HEK293 (cell line): ENCODE data around the gene PCYT1A.

Experiments used
- CTCF ChIA-PET: fragments of 350-600 bp; formaldehyde crosslinking; extraction: SDS; loops from one replicate; lab custom pipeline; 2021; ENCODE audit warnings: antibody characterized with exemption; lab: Yijun Ruan, JAX
- POLR2A ChIA-PET: fragments of 300-600 bp; formaldehyde crosslinking; extraction: SDS; loops from one replicate; lab custom pipeline; 2020; ENCODE audit warnings: antibody characterized with exemption, inconsistent platforms; lab: Yijun Ruan, JAX
- H3K27ac ChIP-seq: fragments of 200-500 bp; sonication (Bioruptor generic); 2 replicates; pipeline ENCODE4 v1.5.1; 2014; ENCODE audit warnings: low read depth, low read length, control low read depth, inconsistent platforms; ENCODE audit errors: extremely low read depth
- H3K36me3 ChIP-seq, 2 experiments: fragments of 200-500 bp in 1 of 2; sonication (Bioruptor generic) in 1 of 2; 1 replicate in 1 of 2; 2 replicates in 1 of 2; pipeline ENCODE4 v1.5.1; 2014 to 2017; ENCODE audit warnings: inconsistent platforms in 2 of 2, low read length in 2 of 2; ENCODE audit not compliant: control insufficient read depth in 2 of 2, insufficient read depth in 1 of 2
- H3K4me1 ChIP-seq: fragments of 200-500 bp; sonication (Bioruptor generic); 2 replicates; pipeline ENCODE4 v1.5.1; 2014; ENCODE audit warnings: mild to moderate bottlenecking, low read length, inconsistent platforms; ENCODE audit not compliant: control insufficient read depth, insufficient read depth
- H3K4me3 ChIP-seq: 2 replicates; pipeline ENCODE4 v1.5.1; 2011; ENCODE audit warnings: low read depth, mild to moderate bottlenecking, control low read depth, low read length, moderate library complexity
- H3K9me3 ChIP-seq: fragments of 200-500 bp; sonication (Bioruptor generic); 2 replicates; pipeline ENCODE4 v1.5.1; 2014; ENCODE audit warnings: low read depth, low read length, inconsistent platforms; ENCODE audit not compliant: control insufficient read depth, insufficient read depth
- CTCF ChIP-seq: fragments of 450-650 bp; formaldehyde crosslinking; IDR thresholded peaks from 2 replicates; pipeline ENCODE4 v1.5.1; 2016; ENCODE audit warnings: missing biosample characterization, missing genetic modification characterization
- GLIS1 ChIP-seq: fragments of 450-650 bp; formaldehyde crosslinking; IDR thresholded peaks from 2 replicates; pipeline ENCODE4 v1.5.1; 2016; ENCODE audit warnings: missing biosample characterization, missing genetic modification characterization
- GLIS2 ChIP-seq: fragments of 450-650 bp; formaldehyde crosslinking; IDR thresholded peaks from 2 replicates; pipeline ENCODE4 v1.5.1; 2016; ENCODE audit warnings: missing biosample characterization, missing genetic modification characterization
- INSM2 ChIP-seq: fragments of 450-650 bp; formaldehyde crosslinking; IDR thresholded peaks from 2 replicates; pipeline ENCODE4 v1.5.1; 2016; ENCODE audit warnings: missing biosample characterization, missing genetic modification characterization
- KLF17 ChIP-seq: fragments of 450-650 bp; formaldehyde crosslinking; IDR thresholded peaks from 2 replicates; pipeline ENCODE4 v1.5.1; 2016; ENCODE audit warnings: missing biosample characterization, missing genetic modification characterization
- MZF1 ChIP-seq: fragments of 450-650 bp; formaldehyde crosslinking; IDR thresholded peaks from 2 replicates; pipeline ENCODE4 v1.5.1; 2017; ENCODE audit warnings: missing biosample characterization, missing genetic modification characterization, borderline replicate concordance
- REST ChIP-seq: fragments of 450-650 bp; formaldehyde crosslinking; IDR thresholded peaks from 2 replicates; pipeline ENCODE4 v1.5.1; 2016; ENCODE audit warnings: missing biosample characterization, missing genetic modification characterization
- ZBTB17 ChIP-seq: fragments of 450-650 bp; formaldehyde crosslinking; IDR thresholded peaks from 2 replicates; pipeline ENCODE4 v1.5.1; 2016; ENCODE audit warnings: missing biosample characterization, missing genetic modification characterization
- ZBTB7A ChIP-seq: fragments of 450-650 bp; formaldehyde crosslinking; IDR thresholded peaks from 2 replicates; pipeline ENCODE4 v1.5.1; 2016; ENCODE audit warnings: low read depth, missing biosample characterization, missing genetic modification characterization
- ZFP3 ChIP-seq: fragments of 450-650 bp; formaldehyde crosslinking; IDR thresholded peaks from 2 replicates; pipeline ENCODE4 v1.5.1; 2016; ENCODE audit warnings: low read depth, missing biosample characterization, missing genetic modification characterization
- ZNF18 ChIP-seq: fragments of 450-650 bp; formaldehyde crosslinking; IDR thresholded peaks from 2 replicates; pipeline ENCODE4 v1.5.1; 2016; ENCODE audit warnings: missing biosample characterization, missing genetic modification characterization
- ZNF2 ChIP-seq: fragments of 450-650 bp; formaldehyde crosslinking; IDR thresholded peaks from 2 replicates; pipeline ENCODE4 v1.5.1; 2016; ENCODE audit warnings: missing biosample characterization, missing genetic modification characterization
- ZNF221 ChIP-seq: fragments of 450-650 bp; formaldehyde crosslinking; IDR thresholded peaks from 2 replicates; pipeline ENCODE4 v1.5.1; 2017; ENCODE audit warnings: missing biosample characterization, missing genetic modification characterization, borderline replicate concordance
- ZNF341 ChIP-seq: fragments of 450-650 bp; formaldehyde crosslinking; IDR thresholded peaks from 2 replicates; pipeline ENCODE4; 2016; ENCODE audit warnings: low read depth, missing biosample characterization, missing genetic modification characterization
- ZNF423 ChIP-seq: fragments of 450-650 bp; formaldehyde crosslinking; IDR thresholded peaks from 2 replicates; pipeline ENCODE4 v1.5.1; 2016; ENCODE audit warnings: missing biosample characterization, missing genetic modification characterization
- ZNF433 ChIP-seq: fragments of 450-650 bp; formaldehyde crosslinking; IDR thresholded peaks from 2 replicates; pipeline ENCODE4 v1.5.1; 2016; ENCODE audit warnings: missing biosample characterization, missing genetic modification characterization, low read depth
- ZNF529 ChIP-seq: fragments of 450-650 bp; formaldehyde crosslinking; IDR thresholded peaks from 2 replicates; pipeline ENCODE4 v1.5.1; 2017; ENCODE audit warnings: missing genetic modification characterization, missing biosample characterization; ENCODE audit not compliant: insufficient replicate concordance
- ZNF555 ChIP-seq: fragments of 450-650 bp; formaldehyde crosslinking; conservative IDR thresholded peaks from 2 replicates; pipeline ENCODE4 v1.5.1; 2017; ENCODE audit warnings: missing biosample characterization, mild to moderate bottlenecking, missing genetic modification characterization, inconsistent platforms
- ZNF561 ChIP-seq: fragments of 450-650 bp; IDR thresholded peaks from 2 replicates; pipeline ENCODE4 v1.5.1; 2018; ENCODE audit warnings: missing biosample characterization, missing genetic modification characterization, borderline replicate concordance
- ZNF621 ChIP-seq: fragments of 450-650 bp; formaldehyde crosslinking; IDR thresholded peaks from 2 replicates; pipeline ENCODE4 v1.5.1; 2017; ENCODE audit warnings: missing biosample characterization, missing genetic modification characterization
- ZNF626 ChIP-seq: fragments of 450-650 bp; sonication (Bioruptor Pico); formaldehyde crosslinking; IDR thresholded peaks from 2 replicates; pipeline ENCODE4 v1.5.1; 2018; ENCODE audit warnings: missing biosample characterization, missing genetic modification characterization, inconsistent platforms
- ZNF670 ChIP-seq: fragments of 450-650 bp; formaldehyde crosslinking; IDR thresholded peaks from 2 replicates; pipeline ENCODE4 v1.5.1; 2016; ENCODE audit warnings: missing biosample characterization, missing genetic modification characterization, low read depth

PCYT1A gene

GRCh38 chr3:196216089-196216564 is 71.4 kb downstream of the PCYT1A start, which contains the start of gene SLC51A:
Gene SLC51A (plus strand): TSS chr3:196216534. CDS start chr3:196216713, 179 bp downstream.
- no peak for TF ChIP-seq KLF17 (tag by site-specific recombination)
- no peak for TF ChIP-seq ZFP3 (tag by site-specific recombination)
- TF ChIP-seq ZNF670 (tag by site-specific recombination): no peak
- TF ChIP-seq INSM2 (tag by site-specific recombination): no peak
- TF ChIP-seq ZNF529 (tag by site-specific recombination): no peak
- no peak for TF ChIP-seq ZNF621
- ChIA-PET CTCF (no interaction called here), POLR2A (no interaction called here)
- H3K27ac ChIP-seq: no peak within 1 kb of the TSS
- no peak within 1 kb of the TSS for H3K4me3 ChIP-seq
- no peaks in the 10 kb centered on the region for H3K4me1 ChIP-seq
- H3K9me3 ChIP-seq: no peaks in the 10 kb centered on the region
- H3K36me3 ChIP-seq: no peaks in the 10 kb centered on the region

- Histone ChIP-seq H3K4me3 (no peak overlapping the region), H3K27ac (no peak overlapping the region)
- CTCF ChIA-PET: interaction anchor here (1.0 kb wide), 1 partner anchor 305 kb away, joined by 4 read pairs; no protein-coding TSS in a partner anchor
These were observed 72.0 kb downstream of the PCYT1A start for GRCh38 chr3:196215493-196216020.

More at GRCh38 chr3:196215493-196216020, 72.0 kb downstream of the PCYT1A start:
- no peaks in the 10 kb centered on the region for H3K4me1 ChIP-seq
- H3K9me3 ChIP-seq: no peaks in the 10 kb centered on the region
- TF ChIP-seq ZFP3 (tag by site-specific recombination) (no peak), ZNF433 (tag by site-specific recombination) (no peak), CTCF (tag by site-specific recombination) (no peak), GLIS2 (tag by site-specific recombination) (no peak), ZBTB7A (tag by site-specific recombination) (no peak), ZBTB17 (tag by site-specific recombination) (no peak), ZNF221 (tag by site-specific recombination) (no peak), ZNF423 (tag by site-specific recombination) (no peak), ZNF2 (tag by site-specific recombination) (no peak), ZNF18 (tag by site-specific recombination) (no peak), GLIS1 (tag by site-specific recombination) (no peak), ZNF626 (tag by site-specific recombination) (no peak), REST (no peak), ZNF561 (tag by site-specific recombination) (no peak), ZNF341 (tag by site-specific recombination) (no peak), ZNF555 (tag by site-specific recombination) (no peak), MZF1 (tag by site-specific recombination) (no peak)
- POLR2A ChIA-PET: no interaction called here
- no peaks in the 10 kb centered on the region for H3K36me3 ChIP-seq
